ENCODE measurements around the gene MGAT5B. TPM values are rescaled to one million over a fixed set of nuclear protein-coding genes. Genes with fewer than 3 reads are reported as not detected.

Gene MGAT5B
- total and polyA plus RNA-seq, 10 of the 15 experiments (the other 5 are each of a cell fraction or from before 2014, with no cell fraction given) = 0.13 TPM; not detected in 9

DNA sequence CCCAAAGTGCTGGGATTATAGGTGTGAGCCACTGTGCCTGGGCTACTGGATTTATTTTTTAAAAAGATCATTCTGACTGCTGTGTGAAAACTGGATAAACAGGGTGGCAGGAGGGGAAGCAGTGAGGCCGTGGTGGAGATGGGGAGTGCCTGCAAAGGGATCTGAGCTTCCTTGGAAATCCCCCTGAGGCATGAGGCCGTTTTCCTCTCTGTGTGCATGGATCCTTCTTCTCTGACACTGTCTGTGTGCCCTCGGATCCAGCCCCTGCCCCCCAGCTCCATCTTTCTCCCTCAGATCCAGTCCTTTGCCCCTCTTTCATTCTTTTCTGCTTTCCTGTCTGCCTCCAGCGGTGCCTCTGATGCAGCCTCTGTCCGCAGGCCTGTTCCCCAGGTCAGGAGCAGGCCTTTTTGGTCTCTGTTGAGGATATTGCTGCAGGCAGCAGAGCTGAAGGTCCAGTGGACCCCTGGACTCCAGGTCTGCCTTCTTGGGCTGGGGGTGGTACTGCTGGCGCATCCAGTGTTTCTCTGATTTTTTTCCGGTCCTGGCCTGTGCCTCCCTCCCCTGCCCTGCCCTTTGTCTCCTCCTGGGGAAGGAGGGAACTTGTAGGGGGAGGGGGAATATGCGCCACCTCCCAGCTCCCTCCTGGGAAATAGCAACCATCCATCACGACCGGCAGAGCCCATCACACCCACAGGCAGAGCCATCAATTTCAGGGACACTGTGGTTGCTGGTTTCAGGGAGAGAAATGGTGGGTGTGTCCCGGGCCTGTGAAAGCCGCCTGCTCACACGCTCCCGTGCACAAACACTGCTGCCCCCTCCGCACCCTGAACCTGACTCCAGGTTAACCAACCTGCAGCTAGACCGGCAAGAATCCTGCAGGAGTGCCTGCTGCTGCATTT lies 17.0 kb downstream of the MGAT5B start (continued):
- TF ChIP-seq, protein P1, sequence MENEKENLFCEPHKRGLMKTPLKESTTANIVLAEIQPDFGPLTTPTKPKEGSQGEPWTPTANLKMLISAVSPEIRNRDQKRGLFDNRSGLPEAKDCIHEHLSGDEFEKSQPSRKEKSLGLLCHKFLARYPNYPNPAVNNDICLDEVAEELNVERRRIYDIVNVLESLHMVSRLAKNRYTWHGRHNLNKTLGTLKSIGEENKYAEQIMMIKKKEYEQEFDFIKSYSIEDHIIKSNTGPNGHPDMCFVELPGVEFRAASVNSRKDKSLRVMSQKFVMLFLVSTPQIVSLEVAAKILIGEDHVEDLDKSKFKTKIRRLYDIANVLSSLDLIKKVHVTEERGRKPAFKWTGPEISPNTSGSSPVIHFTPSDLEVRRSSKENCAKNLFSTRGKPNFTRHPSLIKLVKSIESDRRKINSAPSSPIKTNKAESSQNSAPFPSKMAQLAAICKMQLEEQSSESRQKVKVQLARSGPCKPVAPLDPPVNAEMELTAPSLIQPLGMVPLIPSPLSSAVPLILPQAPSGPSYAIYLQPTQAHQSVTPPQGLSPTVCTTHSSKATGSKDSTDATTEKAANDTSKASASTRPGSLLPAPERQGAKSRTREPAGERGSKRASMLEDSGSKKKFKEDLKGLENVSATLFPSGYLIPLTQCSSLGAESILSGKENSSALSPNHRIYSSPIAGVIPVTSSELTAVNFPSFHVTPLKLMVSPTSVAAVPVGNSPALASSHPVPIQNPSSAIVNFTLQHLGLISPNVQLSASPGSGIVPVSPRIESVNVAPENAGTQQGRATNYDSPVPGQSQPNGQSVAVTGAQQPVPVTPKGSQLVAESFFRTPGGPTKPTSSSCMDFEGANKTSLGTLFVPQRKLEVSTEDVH (IDR thresholded peaks at IDR 0.05; ENCODE audit: low read depth, partially characterized antibody) = no peak
- TF ChIP-seq, protein P2, sequence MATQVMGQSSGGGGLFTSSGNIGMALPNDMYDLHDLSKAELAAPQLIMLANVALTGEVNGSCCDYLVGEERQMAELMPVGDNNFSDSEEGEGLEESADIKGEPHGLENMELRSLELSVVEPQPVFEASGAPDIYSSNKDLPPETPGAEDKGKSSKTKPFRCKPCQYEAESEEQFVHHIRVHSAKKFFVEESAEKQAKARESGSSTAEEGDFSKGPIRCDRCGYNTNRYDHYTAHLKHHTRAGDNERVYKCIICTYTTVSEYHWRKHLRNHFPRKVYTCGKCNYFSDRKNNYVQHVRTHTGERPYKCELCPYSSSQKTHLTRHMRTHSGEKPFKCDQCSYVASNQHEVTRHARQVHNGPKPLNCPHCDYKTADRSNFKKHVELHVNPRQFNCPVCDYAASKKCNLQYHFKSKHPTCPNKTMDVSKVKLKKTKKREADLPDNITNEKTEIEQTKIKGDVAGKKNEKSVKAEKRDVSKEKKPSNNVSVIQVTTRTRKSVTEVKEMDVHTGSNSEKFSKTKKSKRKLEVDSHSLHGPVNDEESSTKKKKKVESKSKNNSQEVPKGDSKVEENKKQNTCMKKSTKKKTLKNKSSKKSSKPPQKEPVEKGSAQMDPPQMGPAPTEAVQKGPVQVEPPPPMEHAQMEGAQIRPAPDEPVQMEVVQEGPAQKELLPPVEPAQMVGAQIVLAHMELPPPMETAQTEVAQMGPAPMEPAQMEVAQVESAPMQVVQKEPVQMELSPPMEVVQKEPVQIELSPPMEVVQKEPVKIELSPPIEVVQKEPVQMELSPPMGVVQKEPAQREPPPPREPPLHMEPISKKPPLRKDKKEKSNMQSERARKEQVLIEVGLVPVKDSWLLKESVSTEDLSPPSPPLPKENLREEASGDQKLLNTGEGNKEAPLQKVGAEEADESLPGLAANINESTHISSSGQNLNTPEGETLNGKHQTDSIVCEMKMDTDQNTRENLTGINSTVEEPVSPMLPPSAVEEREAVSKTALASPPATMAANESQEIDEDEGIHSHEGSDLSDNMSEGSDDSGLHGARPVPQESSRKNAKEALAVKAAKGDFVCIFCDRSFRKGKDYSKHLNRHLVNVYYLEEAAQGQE (IDR thresholded peaks at IDR 0.05; ENCODE audit: low read depth, low read length) = no peak
- TF ChIP-seq YBX1 (IDR thresholded peaks at IDR 0.05) = no peak

DNA sequence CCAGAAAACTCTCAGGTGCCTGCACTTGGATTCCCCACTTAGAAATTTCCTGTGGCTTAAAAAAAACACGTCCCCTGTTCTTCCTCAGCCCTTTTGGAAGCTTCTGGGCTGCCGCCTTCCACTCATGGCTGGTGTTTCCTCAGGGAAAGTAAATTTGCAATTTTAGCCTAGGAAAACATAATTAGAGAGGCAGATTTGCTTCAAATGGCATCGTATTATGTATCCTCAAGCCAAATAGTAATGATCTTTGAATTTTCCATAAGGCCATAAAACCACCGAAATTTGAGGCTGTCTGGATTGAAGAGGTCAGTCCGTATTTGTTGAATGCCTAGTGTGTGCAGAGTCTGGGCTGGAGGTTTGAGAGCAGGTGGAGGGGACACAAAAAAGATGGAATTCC lies 17.7 kb downstream of the MGAT5B start:
- BruUV-seq (replicated peaks) = no TSS peak
- POLR2A ChIA-PET = no interaction called here

More for the DNA sequence above, 17.7 kb downstream of the MGAT5B start:
- in situ Hi-C loops (cut with MboI) (no loop called here), intact Hi-C loops (cut with micrococcal nuclease; ENCODE audit: unreplicated experiment) (no loop called here)
- FAIRE-seq = no peak
- H3K27ac ChIP-seq (ENCODE audit: control insufficient read depth, insufficient read depth) = no peak overlapping the region
- no peak for ATAC-seq
- peaks cover 0 to 2% of the 10 kb centered on the region in 2 experiments; a peak in 3 of 4 replicates for H3K27me3 ChIP-seq (replicated peaks in 1 of 2; ENCODE audit: control insufficient read depth in 2 of 2, insufficient read depth in 2 of 2, low read length in 1 of 2)
- H3K4me3 ChIP-seq = no peak overlapping the region
- no peaks in the 10 kb centered on the region for H3K79me2 ChIP-seq (ENCODE audit: control insufficient read depth, insufficient read depth, low read length)
- no peak for TF ChIP-seq CEBPB (IDR thresholded peaks at IDR 0.05; ENCODE audit: borderline replicate concordance in 1 of 2, low read depth in 2 of 2, low read length in 2 of 2)
- TF ChIP-seq RCOR1 (conservative IDR thresholded peaks at IDR 0.05; ENCODE audit: low read depth, low read length) = no peak
- no peak for TF ChIP-seq MTA2 (IDR thresholded peaks at IDR 0.05; ENCODE audit: low read depth)
- H3K9me3 ChIP-seq (replicated peaks; ENCODE audit: control insufficient read depth, insufficient read depth, low read length) = no peaks in the 10 kb centered on the region
- no peaks in the 10 kb centered on the region for H3K36me3 ChIP-seq (ENCODE audit: control insufficient read depth in 2 of 2, insufficient read depth in 2 of 2, low read length in 1 of 2)
- H4K20me1 ChIP-seq (ENCODE audit: control insufficient read depth, insufficient read depth) = no peaks in the 10 kb centered on the region
- no peak overlapping the region for H3K4me2 ChIP-seq (ENCODE audit: control insufficient read depth, insufficient read depth)
- no peak overlapping the region for H2AFZ ChIP-seq (ENCODE audit: control insufficient read depth, low read depth, low read length)
- no peaks in the 10 kb centered on the region for H3K4me1 ChIP-seq (ENCODE audit: control insufficient read depth, insufficient read depth, low read length)
- ChIA-PET RAD21 (ENCODE audit: unreplicated experiment) (no interaction called here), CTCF (no interaction called here), SMC1A (ENCODE audit: uncharacterized antibody, unreplicated experiment) (no interaction called here)
- 24% methylated on average over 5 of the region's 5 CpGs for WGBS (ENCODE audit: insufficient coverage, insufficient replicate concordance, low lambda C conversion rate, missing lambda C conversion rate)
- DNase-seq (ENCODE audit: low read depth, low spot score) = no peak
- H3K9ac ChIP-seq (ENCODE audit: control insufficient read depth, insufficient read depth, low read length) = no peak overlapping the region
